ACHN (cell line): ENCODE data around the gene PDE1C.

Experiments used
- DNase-seq: peaks from one replicate; pipeline ENCODE4 v3.0.0-alpha.2; 2015
- in situ Hi-C: cut with HindIII; loops from 2 replicates; pipeline ENCODE4 v1.10.0; 2017; ENCODE audit warnings: low sequenced_read_pairs, low pct_ligation_motif_present, low pct_unique_long_range_greater_than_20kb

Gene PDE1C

GRCh38 chr7:31885171-31885570 lies 185.0 kb downstream of the PDE1C start:
- no peak for DNase-seq
- in situ Hi-C loops: no loop called here

GRCh38 chr7:31883761-31884164 lies 186.4 kb downstream of the PDE1C start:
- DNase-seq: no peak
- in situ Hi-C loops: no loop called here

GRCh38 chr7:31882187-31882586 lies 188.0 kb downstream of the PDE1C start:
- peak; percentile 20 for DNase-seq
- in situ Hi-C loops: no loop called here

GRCh38 chr7:31878875-31879274 lies 191.3 kb downstream of the PDE1C start:
- no peak for DNase-seq
- in situ Hi-C loops: no loop called here

GRCh38 chr7:31875424-31875823 lies 194.8 kb downstream of the PDE1C start:
- DNase-seq: no peak
- in situ Hi-C loops: no loop called here

GRCh38 chr7:31874631-31875386 lies 195.4 kb downstream of the PDE1C start:
- in situ Hi-C loops: no loop called here
- DNase-seq: no peak

GRCh38 chr7:31873816-31874597 lies 196.2 kb downstream of the PDE1C start:
- no peak for DNase-seq
- in situ Hi-C loops: no loop called here

- in situ Hi-C loops: no loop called here
Observed at GRCh38 chr7:31872545-31873370, 197.4 kb downstream of the PDE1C start.

GRCh38 chr7:31864646-31865045 lies 205.6 kb downstream of the PDE1C start:
- in situ Hi-C loops: no loop called here
- no peak for DNase-seq

More at GRCh38 chr7:31872545-31873370, 197.4 kb downstream of the PDE1C start:
- DNase-seq: no peak

- in situ Hi-C loops: no loop called here
- no peak for DNase-seq
Observed at GRCh38 chr7:31860925-31861324, 209.3 kb downstream of the PDE1C start.

- DNase-seq: no peak
Observed at GRCh38 chr7:31858055-31858454, 212.2 kb downstream of the PDE1C start.

GRCh38 chr7:31857172-31857571 lies 213.0 kb downstream of the PDE1C start:
- no peak for DNase-seq
- in situ Hi-C loops: no loop called here

More at GRCh38 chr7:31858055-31858454, 212.2 kb downstream of the PDE1C start:
- in situ Hi-C loops: no loop called here

- in situ Hi-C loops: no loop called here
- no peak for DNase-seq
Observed at GRCh38 chr7:31856337-31856736, 213.9 kb downstream of the PDE1C start.

GRCh38 chr7:31855530-31855929 lies 214.7 kb downstream of the PDE1C start:
- DNase-seq: no peak
- in situ Hi-C loops: no loop called here

- in situ Hi-C loops: no loop called here
- no peak for DNase-seq
Observed at GRCh38 chr7:31853380-31853779, 216.8 kb downstream of the PDE1C start.

- in situ Hi-C loops: no loop called here
- DNase-seq: no peak
Observed at GRCh38 chr7:31852462-31852861, 217.7 kb downstream of the PDE1C start.

- in situ Hi-C loops: no loop called here
- no peak for DNase-seq
Observed at GRCh38 chr7:31851119-31851518, 219.1 kb downstream of the PDE1C start.

- in situ Hi-C loops: no loop called here
- DNase-seq: no peak
Observed at GRCh38 chr7:31850601-31851000, 219.6 kb downstream of the PDE1C start.

- no peak for DNase-seq
- in situ Hi-C loops: no loop called here
Observed at GRCh38 chr7:31850066-31850465, 220.1 kb downstream of the PDE1C start.
